Measurements from ENCODE around the gene MARVELD3.
A peak's percentile ranks its signal among the peaks of the same experiment; 100 is the strongest.

MARVELD3 gene

GRCh38 chr16:71629278-71630016, 3.5 kb downstream of the MARVELD3 start:
- H3K36me3 ChIP-seq (replicated peaks): no peaks in the 10 kb centered on the region
- no peak for DNase-seq (ENCODE audit: low spot score in 2 of 2)
- no peaks in the 10 kb centered on the region for H3K27me3 ChIP-seq (ENCODE audit: low read depth)

GRCh38 chr16:71630808-71631207, 4.8 kb downstream of the MARVELD3 start:
- Histone ChIP-seq H3K27me3 (ENCODE audit: low read depth) (no peaks in the 10 kb centered on the region), H3K36me3 (replicated peaks) (no peaks in the 10 kb centered on the region), H3K9me3 (no peaks in the 10 kb centered on the region), H3K4me1 (peaks cover 6% of the 10 kb centered on the region), H3K4me3 (no peak overlapping the region)
- in situ Hi-C loops (cut with MboI; ENCODE audit: low sequenced_read_pairs): no loop called here
- DNase-seq (ENCODE audit: low spot score in 2 of 2): no peak

More at GRCh38 chr16:71629278-71630016, 3.5 kb downstream of the MARVELD3 start:
- H3K4me3 ChIP-seq: no peak overlapping the region
- in situ Hi-C loops (cut with MboI; ENCODE audit: low sequenced_read_pairs): no loop called here
- peaks cover 6% of the 10 kb centered on the region for H3K4me1 ChIP-seq
- H3K9me3 ChIP-seq: no peaks in the 10 kb centered on the region

GRCh38 chr16:71631776-71632175, 5.8 kb downstream of the MARVELD3 start:
- Histone ChIP-seq H3K27me3 (ENCODE audit: low read depth) (no peaks in the 10 kb centered on the region), H3K36me3 (replicated peaks) (no peaks in the 10 kb centered on the region), H3K4me1 (peaks cover 6% of the 10 kb centered on the region), H3K4me3 (no peak overlapping the region), H3K9me3 (no peaks in the 10 kb centered on the region)
- in situ Hi-C loops (cut with MboI; ENCODE audit: low sequenced_read_pairs): no loop called here
- DNase-seq (ENCODE audit: low spot score in 2 of 2): no peak

- Histone ChIP-seq H3K4me3 (no peak overlapping the region), H3K9me3 (no peaks in the 10 kb centered on the region), H3K27me3 (ENCODE audit: low read depth) (no peaks in the 10 kb centered on the region), H3K36me3 (replicated peaks) (no peaks in the 10 kb centered on the region), H3K4me1 (no peaks in the 10 kb centered on the region)
- in situ Hi-C loops (cut with MboI; ENCODE audit: low sequenced_read_pairs): no loop called here
- no peak for DNase-seq (ENCODE audit: low spot score in 2 of 2)
These were observed 9.6 kb downstream of the MARVELD3 start for GRCh38 chr16:71635632-71636031.

- no peaks in the 10 kb centered on the region for H3K27me3 ChIP-seq (ENCODE audit: low read depth)
- DNase-seq (ENCODE audit: low spot score in 2 of 2): no peak
- no peaks in the 10 kb centered on the region for H3K4me1 ChIP-seq
- in situ Hi-C loops (cut with MboI; ENCODE audit: low sequenced_read_pairs): no loop called here
- H3K36me3 ChIP-seq (replicated peaks): no peaks in the 10 kb centered on the region
- no peak overlapping the region for H3K4me3 ChIP-seq
- H3K9me3 ChIP-seq: no peaks in the 10 kb centered on the region
These were observed 11.4 kb downstream of the MARVELD3 start for GRCh38 chr16:71637398-71637797.

- Histone ChIP-seq H3K9me3 (no peaks in the 10 kb centered on the region), H3K4me3 (no peak overlapping the region), H3K27me3 (ENCODE audit: low read depth) (no peaks in the 10 kb centered on the region), H3K36me3 (replicated peaks) (peaks cover 19% of the 10 kb centered on the region), H3K4me1 (no peaks in the 10 kb centered on the region)
- DNase-seq (ENCODE audit: low spot score in 2 of 2): peak; percentile 42 to 64
- in situ Hi-C loops (cut with MboI; ENCODE audit: low sequenced_read_pairs): no loop called here
These were observed 19.5 kb downstream of the MARVELD3 start for GRCh38 chr16:71645450-71645849.

- no peaks in the 10 kb centered on the region for H3K4me1 ChIP-seq
- peaks cover 28% of the 10 kb centered on the region for H3K36me3 ChIP-seq (replicated peaks)
- in situ Hi-C loops (cut with MboI; ENCODE audit: low sequenced_read_pairs): no loop called here
- H3K4me3 ChIP-seq: no peak overlapping the region
- H3K9me3 ChIP-seq: no peaks in the 10 kb centered on the region
- H3K27me3 ChIP-seq (ENCODE audit: low read depth): no peaks in the 10 kb centered on the region
- DNase-seq (ENCODE audit: low spot score in 2 of 2): no peak
These were observed 21.4 kb downstream of the MARVELD3 start for GRCh38 chr16:71647391-71647790.

- Histone ChIP-seq H3K4me1 (no peaks in the 10 kb centered on the region), H3K9me3 (no peaks in the 10 kb centered on the region), H3K4me3 (no peak overlapping the region), H3K36me3 (replicated peaks) (peaks cover 31% of the 10 kb centered on the region), H3K27me3 (ENCODE audit: low read depth) (no peaks in the 10 kb centered on the region)
- in situ Hi-C loops (cut with MboI; ENCODE audit: low sequenced_read_pairs): no loop called here
- no peak for DNase-seq (ENCODE audit: low spot score in 2 of 2)
These were observed 22.2 kb downstream of the MARVELD3 start for GRCh38 chr16:71648162-71648561.

GRCh38 chr16:71648921-71649320, 22.9 kb downstream of the MARVELD3 start:
- peak in 1 of 2 experiments; percentile 18 for DNase-seq (ENCODE audit: low spot score in 2 of 2)
- in situ Hi-C loops (cut with MboI; ENCODE audit: low sequenced_read_pairs): no loop called here
- Histone ChIP-seq H3K27me3 (ENCODE audit: low read depth) (no peaks in the 10 kb centered on the region), H3K4me1 (no peaks in the 10 kb centered on the region), H3K4me3 (no peak overlapping the region), H3K9me3 (no peaks in the 10 kb centered on the region), H3K36me3 (replicated peaks) (peaks cover 31% of the 10 kb centered on the region)

GRCh38 chr16:71649704-71650103, 23.7 kb downstream of the MARVELD3 start:
- Histone ChIP-seq H3K36me3 (replicated peaks) (peaks cover 37% of the 10 kb centered on the region), H3K27me3 (ENCODE audit: low read depth) (no peaks in the 10 kb centered on the region), H3K9me3 (no peaks in the 10 kb centered on the region), H3K4me3 (no peak overlapping the region), H3K4me1 (no peaks in the 10 kb centered on the region)
- DNase-seq (ENCODE audit: low spot score in 2 of 2): no peak
- in situ Hi-C loops (cut with MboI; ENCODE audit: low sequenced_read_pairs): no loop called here

GRCh38 chr16:71658771-71659170, 32.8 kb downstream of the MARVELD3 start:
- Histone ChIP-seq H3K36me3 (replicated peaks) (peaks cover 43% of the 10 kb centered on the region), H3K9me3 (no peaks in the 10 kb centered on the region), H3K27me3 (ENCODE audit: low read depth) (no peaks in the 10 kb centered on the region), H3K4me3 (no peak overlapping the region), H3K4me1 (no peaks in the 10 kb centered on the region)
- in situ Hi-C loops (cut with MboI; ENCODE audit: low sequenced_read_pairs): no loop called here
- DNase-seq (ENCODE audit: low spot score in 2 of 2): no peak

GRCh38 chr16:71659471-71659870, 33.5 kb downstream of the MARVELD3 start:
- Histone ChIP-seq H3K9me3 (no peaks in the 10 kb centered on the region), H3K36me3 (replicated peaks) (peaks cover 43% of the 10 kb centered on the region), H3K4me3 (no peak overlapping the region), H3K27me3 (ENCODE audit: low read depth) (no peaks in the 10 kb centered on the region), H3K4me1 (no peaks in the 10 kb centered on the region)
- no peak for DNase-seq (ENCODE audit: low spot score in 2 of 2)
- in situ Hi-C loops (cut with MboI; ENCODE audit: low sequenced_read_pairs): no loop called here

GRCh38 chr16:71666264-71666663, 40.3 kb downstream of the MARVELD3 start:
- in situ Hi-C loops (cut with MboI; ENCODE audit: low sequenced_read_pairs): no loop called here
- H3K4me1 ChIP-seq: no peaks in the 10 kb centered on the region
- H3K4me3 ChIP-seq: no peak overlapping the region
- H3K36me3 ChIP-seq (replicated peaks): peaks cover 60% of the 10 kb centered on the region
- H3K27me3 ChIP-seq (ENCODE audit: low read depth): no peaks in the 10 kb centered on the region
- DNase-seq (ENCODE audit: low spot score in 2 of 2): no peak
- H3K9me3 ChIP-seq: no peaks in the 10 kb centered on the region

- no peaks in the 10 kb centered on the region for H3K4me1 ChIP-seq
- no peak for DNase-seq (ENCODE audit: low spot score in 2 of 2)
- in situ Hi-C loops (cut with MboI; ENCODE audit: low sequenced_read_pairs): no loop called here
- H3K36me3 ChIP-seq (replicated peaks): peaks cover 53% of the 10 kb centered on the region
- no peak overlapping the region for H3K4me3 ChIP-seq
- H3K9me3 ChIP-seq: no peaks in the 10 kb centered on the region
- H3K27me3 ChIP-seq (ENCODE audit: low read depth): no peaks in the 10 kb centered on the region
These were observed 41.1 kb downstream of the MARVELD3 start for GRCh38 chr16:71666928-71667707.

Data from HAP-1 (cell line).